Erythroblast (primary cell): Measurements from ENCODE around the gene DEGS1.

Experiments used
- DNase-seq, 2 experiments: peaks; one replicate each; lab custom pipeline; 2025; lab: John Stamatoyannopoulos, UW
- GATA1 ChIP-seq: IDR thresholded peaks from 2 replicates; pipeline ENCODE4 v1.6.1; 2011; ENCODE audit warnings: low read depth, mild to moderate bottlenecking, control low read depth, low read length, moderate library complexity
- POLR2A ChIP-seq: IDR thresholded peaks from 2 replicates; pipeline ENCODE4 v1.6.1; 2011; ENCODE audit warnings: mild to moderate bottlenecking, low read length

DEGS1 gene

DNA sequence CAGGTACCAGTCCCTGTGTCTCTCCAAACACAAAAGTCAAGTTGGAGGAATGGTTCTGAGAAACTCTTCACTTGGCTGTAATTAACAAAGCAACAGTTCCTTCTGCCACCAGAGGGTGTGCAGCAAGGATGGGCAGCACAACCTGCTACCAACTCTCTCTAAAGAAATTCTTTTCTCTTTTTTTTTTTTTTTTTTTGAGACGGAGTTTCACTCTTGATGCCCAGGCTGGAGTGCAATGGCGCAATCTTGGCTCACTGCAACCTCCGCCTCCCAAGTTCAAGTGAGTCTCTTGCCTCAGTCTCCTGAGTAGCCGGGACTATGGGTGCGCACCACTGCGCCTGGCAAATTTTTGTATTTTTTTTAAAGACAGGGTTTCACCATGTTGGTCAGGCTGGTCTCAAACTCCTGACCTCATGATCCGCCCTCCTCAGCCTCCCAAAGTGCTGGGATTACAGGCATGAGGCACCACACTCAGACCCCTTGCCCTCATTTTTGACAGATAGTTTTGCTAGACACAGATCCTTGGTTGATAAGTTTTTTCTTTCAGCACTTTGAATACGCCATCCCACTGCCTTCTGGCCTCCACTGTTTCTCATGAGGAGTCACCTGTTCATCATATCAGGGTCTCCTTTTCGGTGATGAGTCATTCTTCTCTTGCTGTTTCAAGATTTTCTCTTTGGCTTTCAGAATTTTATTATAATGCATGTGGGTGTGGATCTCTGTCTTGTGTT is 12.1 kb upstream of the DEGS1 start:
- TF ChIP-seq GATA1, result no peak
- TF ChIP-seq POLR2A, result no peak
- DNase-seq, result peak in 1 of 2 experiments; percentile 13

DNA sequence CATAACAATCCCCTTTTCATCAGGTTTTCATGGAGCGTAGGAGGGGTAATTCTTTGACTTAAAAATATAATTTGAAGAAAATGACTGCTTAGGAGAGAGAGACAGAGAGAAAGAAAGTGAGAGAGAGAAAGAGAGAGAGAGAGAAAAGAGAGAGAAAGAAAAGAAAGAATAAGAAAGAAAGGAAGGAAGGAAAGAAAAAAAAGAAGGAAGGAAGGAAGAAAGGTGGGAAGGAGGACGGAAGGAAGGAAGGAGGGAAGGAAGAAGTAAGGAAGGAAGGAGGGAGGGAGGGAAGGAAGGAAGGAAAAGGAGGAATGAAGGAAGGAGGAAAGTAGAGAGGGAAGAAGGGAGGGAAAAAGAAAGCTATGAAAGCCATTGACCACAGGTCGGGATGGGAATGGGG is 10.8 kb upstream of the DEGS1 start:
- DNase-seq, result no peak

DNA sequence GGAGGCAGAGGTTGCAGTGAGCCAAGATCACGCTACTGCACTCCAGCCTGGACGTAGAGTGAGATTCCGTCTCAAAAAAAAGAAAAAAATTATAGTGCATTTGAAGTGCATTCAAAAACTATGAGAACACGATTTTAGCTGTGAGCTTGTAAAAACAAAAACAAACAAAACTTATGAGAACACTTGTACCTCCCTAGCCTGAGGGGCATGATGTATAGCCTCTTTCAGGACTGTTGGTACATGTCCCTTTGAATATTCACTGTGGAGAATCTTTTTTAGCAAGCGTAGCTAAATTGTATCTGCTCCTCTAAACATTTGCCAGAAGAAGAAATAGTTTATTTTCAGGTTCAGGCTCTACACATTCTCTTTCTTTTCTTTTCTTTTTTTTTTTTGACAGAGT is 9.5 kb upstream of the DEGS1 start:
- TF ChIP-seq POLR2A (no peak), GATA1 (no peak)
- no peak for DNase-seq

More for the DNA sequence above, 10.8 kb upstream of the DEGS1 start:
- TF ChIP-seq POLR2A (no peak), GATA1 (no peak)

DNA sequence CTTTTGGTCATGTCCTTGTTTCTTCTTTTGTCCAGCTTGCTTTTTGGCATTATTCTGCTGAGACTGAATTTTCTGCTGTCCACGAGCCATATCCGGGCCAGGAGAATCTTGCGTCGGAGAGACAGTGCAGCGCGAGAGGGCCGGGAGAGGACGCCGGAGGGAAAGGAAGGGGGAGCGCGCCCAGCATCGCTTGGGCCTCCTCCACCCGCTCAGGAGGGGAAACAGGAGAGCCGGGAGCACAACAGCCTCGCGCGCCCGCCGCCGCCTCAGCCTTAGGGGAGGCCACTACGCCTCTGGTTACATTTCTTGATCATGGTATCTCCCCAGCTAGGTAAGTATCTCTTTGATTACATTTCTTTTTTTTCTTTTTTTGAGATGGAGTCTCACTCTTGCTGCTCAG is 7.4 kb upstream of the DEGS1 start:
- DNase-seq, result no peak

DNA sequence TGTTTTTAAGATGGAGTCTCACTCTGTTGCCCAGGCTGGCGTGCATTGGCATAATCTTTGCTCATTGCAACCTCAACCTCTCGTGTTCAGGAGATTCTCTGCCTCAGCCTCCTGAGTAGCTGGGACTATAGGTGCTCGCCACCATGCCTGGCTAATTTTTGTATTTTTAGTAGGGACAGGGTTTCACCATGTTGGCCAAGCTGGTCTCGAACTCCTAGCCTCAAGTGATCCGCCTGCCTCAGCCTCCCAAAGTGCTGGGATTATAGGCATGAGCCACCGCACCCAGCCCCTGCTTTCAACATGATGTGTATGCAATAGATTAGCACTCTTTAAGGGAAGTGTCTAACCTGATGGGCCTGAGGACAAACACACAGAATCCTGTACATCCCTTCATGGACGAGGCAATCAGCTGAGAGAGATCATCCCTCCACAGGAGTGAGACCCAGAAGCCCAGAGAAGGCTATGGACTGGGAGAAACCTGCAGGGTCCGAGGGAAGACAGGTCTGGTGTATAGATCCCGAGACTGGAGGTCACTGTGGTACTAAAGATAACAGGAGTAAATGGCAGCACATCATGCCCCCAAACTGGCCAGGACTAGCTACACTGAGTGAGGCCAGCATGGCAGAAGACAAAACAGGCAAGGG is 5.6 kb upstream of the DEGS1 start:
- no peak for DNase-seq
- no peak for TF ChIP-seq GATA1
- no peak for TF ChIP-seq POLR2A

More for the DNA sequence above, 7.4 kb upstream of the DEGS1 start:
- TF ChIP-seq POLR2A (no peak), GATA1 (no peak)

DNA sequence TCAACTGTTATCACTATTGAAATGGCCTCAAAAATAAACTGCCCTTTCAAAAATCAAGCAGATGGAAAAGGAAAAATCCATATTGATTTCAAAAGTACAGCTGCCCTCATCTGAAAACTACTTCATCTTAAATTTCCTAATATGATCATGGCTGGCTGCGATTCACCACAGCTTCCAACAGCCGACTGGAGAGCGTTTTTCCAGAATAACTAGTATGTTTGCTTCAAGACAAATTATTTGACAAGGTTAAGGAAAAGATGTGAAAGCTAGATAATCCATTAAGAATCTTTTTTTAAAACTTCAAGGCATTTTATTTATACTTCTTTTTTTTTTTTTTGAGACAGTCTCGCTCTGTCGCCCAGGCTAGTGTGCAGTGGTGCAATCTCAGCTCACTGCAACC is 4.1 kb upstream of the DEGS1 start:
- TF ChIP-seq POLR2A (no peak), GATA1 (no peak)
- DNase-seq, result no peak

DNA sequence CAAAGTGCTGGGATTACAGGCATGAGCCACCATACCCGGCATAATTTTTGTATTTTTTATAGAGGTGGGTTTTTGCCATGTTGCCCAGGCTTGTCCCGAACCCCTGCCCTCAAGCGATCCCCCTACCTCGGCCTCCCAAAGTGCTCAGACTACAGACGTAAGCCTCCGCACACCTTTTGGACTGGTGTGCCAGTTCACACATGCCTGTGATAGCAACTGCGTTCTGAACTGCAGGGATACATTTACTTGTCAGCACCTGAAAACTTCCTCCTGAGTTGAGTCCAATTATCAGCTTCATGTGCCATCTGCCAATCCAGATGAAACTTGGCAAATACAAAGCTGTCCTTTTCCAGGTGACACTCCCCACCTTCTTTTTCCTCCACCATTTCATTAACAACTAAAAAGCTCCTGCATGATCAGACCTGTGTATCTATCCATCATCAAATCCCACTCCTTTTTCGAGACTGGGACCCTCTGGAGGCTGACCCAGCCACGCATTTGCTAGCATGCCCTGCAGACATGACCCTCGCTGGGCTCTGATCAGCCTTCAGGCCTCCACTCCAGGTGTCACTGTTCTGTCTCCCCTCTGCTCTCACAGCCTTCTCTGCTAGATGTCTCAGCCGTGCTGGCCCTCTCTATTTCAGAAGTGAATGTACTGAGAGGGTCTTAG is 2.1 kb upstream of the DEGS1 start:
- TF ChIP-seq POLR2A, result no peak
- no peak for TF ChIP-seq GATA1
- DNase-seq, result no peak

DNA sequence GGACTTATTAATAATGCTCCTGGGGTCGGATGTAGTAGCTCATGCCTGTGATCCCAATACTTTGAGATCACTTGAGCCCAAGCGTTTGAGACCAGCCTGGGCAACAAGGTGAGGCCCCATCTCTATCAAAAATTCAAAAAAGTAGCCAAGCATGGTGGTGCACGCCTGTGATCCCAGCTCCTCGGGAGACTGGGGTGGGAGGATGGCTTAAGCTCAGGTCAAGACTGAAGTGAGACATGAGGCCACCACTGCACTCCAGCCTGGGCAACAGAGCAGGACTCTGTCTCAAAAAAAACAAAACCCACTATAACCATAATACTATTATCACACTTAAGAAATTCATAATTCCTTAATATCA is 1.6 kb upstream of the DEGS1 start:
- no peak for TF ChIP-seq GATA1
- no peak for TF ChIP-seq POLR2A
- no peak for DNase-seq

DNA sequence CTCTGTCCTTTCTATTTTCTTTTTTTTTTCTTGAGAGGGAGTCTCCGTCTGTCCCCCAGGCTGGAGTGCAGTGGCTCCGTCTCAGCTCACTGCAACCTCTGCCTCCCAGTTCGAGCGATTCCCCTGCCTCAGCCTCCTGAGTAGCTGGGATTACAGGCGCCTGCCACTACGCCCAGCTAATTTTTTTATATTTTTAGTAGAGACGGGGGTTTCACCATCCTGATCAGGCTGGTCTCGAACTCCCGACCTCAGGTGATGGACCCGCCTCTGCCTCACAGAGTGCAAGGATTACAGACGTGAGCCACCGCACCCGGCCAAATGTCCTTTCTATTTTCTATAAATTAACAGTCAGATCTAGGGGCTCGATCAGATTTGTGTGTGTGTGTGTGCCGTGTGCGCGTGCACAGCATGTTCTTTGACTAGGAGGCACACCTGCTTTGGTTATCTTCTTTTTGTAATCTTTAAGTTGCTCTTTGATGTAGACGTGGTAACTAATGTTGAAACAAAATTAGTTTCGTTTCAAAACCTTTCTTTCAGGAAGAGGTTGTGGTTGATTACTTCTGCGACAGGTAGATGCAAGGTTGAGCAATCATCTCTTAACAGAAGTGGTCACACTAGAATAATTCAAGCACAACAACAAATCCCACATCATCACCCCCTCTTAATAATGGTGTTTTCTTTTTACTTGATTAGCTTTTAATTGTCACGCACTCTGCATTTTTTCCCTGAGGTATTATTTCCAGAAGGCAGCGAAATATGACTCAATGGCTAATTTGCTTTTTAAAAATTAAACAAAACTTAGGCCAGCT is 779 bp upstream of the DEGS1 start:
- TF ChIP-seq GATA1 (no peak), POLR2A (no peak)
- no peak for DNase-seq

DNA sequence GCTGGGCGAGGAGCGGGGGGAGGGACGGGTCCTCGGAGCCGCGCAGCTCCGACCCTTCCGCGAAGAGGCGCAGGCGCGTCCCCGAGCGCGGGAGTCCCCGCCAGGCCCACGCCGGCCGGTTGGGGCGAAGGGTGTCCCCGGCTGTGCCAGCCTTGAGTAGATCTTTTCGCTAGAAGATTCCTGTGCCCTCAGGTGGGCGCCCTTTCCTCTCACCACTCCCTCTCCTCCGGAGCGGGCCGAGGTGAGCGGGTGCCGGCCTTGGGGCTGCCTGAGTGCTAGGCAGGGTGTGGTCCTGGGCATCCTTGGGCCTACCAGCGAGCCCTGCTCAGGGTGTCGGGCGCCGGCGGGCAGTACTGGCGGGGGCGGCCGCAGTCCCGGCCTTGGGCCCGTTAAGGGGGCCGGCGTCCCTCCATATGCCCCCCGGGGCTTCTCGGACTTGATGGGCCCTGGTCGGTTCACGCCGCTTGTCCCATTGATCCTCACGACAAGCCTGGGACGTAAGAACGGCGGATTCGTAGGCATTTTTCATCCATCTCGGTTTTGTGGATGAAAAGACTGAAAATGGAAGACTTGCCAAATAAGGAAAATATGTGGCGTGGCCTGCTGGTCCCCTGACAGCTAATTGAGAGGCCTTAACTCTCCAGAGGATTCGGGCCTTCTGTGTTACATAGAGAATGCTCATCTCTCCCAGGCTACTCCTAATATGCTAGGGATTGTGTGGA is 712 bp downstream of the DEGS1 start:
- peak; percentile 82 to 85 for DNase-seq
- TF ChIP-seq GATA1 (no peak), POLR2A (no peak)

DNA sequence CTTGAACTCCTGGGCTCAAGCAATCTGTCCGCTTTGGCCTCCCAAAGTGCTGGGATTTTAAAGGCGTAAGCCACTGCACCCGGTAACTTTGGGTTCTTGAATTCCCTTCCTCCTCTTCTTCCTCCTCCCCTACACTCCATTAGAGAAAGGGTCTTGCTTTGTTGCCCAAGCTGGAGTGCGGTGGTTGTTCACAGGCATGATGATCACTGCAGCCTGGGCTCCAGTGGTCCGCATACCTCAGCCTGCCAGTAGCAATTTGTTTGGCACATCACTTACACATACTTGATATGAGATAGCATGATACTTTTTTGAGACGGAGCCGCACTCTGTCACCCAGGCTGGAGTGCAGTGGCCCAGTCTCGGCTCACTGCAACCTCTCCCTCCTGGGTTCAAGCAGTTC is 2.2 kb downstream of the DEGS1 start:
- TF ChIP-seq POLR2A, result no peak
- no peak for TF ChIP-seq GATA1
- no peak for DNase-seq

DNA sequence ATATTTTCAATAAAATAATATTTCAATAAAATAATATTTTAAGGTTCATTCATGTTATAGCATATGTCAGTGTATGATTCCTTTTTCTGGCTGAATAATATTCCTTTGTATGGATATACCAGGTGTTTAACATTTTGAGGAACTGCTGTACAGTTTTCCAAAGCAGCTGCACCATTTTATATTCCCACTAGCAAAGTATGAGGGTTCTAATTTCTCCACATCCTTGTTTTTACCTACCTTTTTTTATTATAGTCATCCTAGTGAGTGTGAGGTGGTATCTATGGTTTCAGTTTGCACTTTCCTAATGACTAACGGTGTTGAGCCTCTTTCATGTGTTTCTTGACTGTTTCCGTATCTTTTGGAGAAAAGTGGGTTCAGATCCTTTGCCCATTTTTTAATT is 5.2 kb downstream of the DEGS1 start:
- TF ChIP-seq GATA1 (no peak), POLR2A (no peak)
- DNase-seq, result no peak

DNA sequence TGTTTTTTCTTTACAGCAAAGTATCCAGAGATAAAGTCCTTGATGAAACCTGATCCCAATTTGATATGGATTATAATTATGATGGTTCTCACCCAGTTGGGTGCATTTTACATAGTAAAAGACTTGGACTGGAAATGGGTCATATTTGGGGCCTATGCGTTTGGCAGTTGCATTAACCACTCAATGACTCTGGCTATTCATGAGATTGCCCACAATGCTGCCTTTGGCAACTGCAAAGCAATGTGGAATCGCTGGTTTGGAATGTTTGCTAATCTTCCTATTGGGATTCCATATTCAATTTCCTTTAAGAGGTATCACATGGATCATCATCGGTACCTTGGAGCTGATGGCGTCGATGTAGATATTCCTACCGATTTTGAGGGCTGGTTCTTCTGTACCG is 6.5 kb downstream of the DEGS1 start:
- TF ChIP-seq POLR2A (no peak), GATA1 (no peak)
- no peak for DNase-seq
